GM19397 (cell line): ENCODE measurements around the gene C7orf57.
"Not testable (repeated sequence)": the region's sequence is repeated elsewhere in the genome, so short reads cannot be mapped to it uniquely, and the experiment has no call there.

ENCODE experiments used
- ATAC-seq: cut with Tn5 transposase; IDR thresholded peaks from one replicate; pipeline ENCODE4 v1.9.1; 2021; ENCODE audit warnings: mild to moderate bottlenecking, moderate library complexity; ENCODE audit not compliant: unreplicated experiment

C7orf57 gene

DNA sequence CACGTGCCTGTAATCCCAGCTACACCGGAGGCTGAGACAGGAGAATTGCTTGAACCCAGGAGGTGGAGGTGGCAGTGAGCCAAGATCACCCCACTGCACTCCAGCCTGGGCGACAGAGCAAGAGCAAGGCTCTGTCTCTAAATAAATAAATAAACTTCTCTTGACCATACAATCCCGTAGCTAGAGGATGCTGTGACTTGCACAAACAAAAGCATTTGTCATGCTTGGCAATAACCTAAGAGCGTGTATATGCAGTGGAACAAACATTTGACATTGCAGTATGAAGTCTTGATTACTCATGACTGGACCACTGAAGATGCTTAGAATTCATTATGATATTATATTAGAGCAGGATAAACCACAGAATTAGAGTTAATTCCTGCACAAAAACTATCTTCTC, 1.4 kb upstream of the C7orf57 start:
- ATAC-seq, result no peak

- ATAC-seq, result no peak
Measured at GRCh38 chr7:48035967-48036478, 680 bp downstream of the C7orf57 start.

DNA sequence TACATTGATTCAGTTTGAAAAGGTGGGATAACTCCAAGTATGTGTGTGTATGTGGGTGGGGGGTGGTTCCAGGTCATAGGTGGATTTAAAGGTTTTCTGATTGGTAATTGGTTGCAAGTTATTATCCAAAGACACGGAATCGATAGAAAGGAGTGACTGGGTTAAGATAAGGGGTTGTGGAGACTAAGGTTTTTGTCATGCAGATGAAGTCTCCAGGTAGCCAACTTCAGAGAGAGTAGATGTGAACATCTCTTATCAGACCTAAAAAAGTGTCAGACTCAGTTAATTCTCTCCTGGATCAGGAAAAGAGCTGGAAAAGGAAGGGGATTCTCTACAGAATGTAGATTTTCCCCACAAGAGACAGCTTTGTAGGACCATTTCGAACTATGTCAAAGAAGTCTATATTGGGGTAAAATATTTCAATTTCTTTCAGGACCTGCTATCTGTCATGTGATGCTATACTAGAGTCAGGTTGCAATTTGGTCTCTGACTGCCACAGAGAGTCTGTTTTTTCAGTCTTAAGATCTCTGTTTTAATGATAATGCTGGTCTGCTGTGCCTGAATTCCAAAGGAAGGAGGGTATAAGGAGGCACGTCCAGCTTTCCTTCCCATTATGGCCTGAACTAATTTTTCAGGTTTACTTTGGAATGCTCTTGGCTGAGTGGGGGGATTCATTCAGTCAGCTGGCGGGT, 3.6 kb downstream of the C7orf57 start:
- no peak for ATAC-seq

- no peak for ATAC-seq
Measured at GRCh38 chr7:48040944-48041652, 5.8 kb downstream of the C7orf57 start.

- ATAC-seq, result no peak
Measured at GRCh38 chr7:48041653-48041970, 6.3 kb downstream of the C7orf57 start.

DNA sequence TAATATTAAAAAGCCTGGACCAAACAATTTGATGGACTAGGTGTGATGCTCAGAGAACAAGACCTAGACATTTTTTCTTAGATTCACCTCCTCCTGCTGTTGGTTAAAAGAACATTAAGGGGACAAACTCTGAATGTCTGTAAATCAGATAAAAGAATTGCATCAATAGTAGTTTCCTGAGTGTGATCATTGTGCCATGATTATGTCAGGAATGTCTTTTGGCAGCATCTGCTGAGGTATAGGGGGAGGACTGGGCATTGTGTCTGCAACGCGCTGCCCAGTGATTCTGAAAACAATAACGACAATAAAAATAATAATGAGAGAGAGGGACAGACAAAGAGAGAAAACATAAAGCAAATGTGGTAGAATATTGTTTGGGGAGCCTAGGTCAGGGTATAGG, 6.9 kb downstream of the C7orf57 start:
- no peak for ATAC-seq

DNA sequence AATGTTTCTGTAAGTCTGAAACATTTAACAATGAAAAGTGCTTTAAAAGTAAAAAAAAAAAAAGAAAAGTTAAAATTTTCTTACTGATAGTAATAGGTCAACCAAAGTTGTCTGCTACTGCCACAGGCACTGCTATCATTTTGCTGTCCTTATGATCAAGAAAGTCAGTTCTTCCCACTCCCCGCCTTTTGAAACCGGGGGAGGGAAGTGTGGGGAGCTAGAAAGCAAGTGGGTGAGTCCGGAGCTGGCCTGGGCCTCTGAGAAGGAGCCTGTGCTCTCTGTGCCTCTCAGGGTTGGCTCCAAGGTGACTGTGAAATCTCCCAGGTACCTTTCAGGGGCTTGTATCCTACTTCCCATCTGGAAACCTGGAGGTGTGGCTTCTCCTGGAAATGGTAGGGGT, 7.3 kb downstream of the C7orf57 start:
- no peak for ATAC-seq

DNA sequence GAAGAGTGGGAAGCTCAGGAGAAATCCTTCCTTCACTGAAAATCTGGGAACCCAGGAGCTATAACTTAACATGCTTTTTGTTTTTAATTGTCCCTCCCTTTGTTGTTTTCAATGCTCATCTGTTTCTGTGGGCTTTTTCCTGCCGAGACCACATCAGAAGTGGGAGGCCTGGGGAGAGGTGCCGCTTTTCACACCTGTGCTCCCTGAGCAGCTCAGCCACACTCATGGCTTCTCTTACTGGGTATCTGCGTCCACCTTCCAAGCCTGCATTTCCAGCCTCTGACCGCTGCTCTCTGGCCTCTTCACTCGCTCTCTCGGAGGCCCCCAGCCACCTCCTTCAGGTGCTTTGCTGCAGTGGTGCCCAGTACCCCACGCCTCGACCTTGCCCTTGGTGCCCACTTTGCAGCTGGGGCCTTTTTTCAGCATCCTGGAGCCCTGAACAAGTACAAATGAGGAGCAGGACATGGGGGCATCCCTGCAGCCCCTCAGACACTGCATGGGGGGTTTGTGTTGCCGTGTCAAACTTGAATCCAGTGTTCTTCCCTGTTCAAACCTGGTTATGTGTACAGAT, 9.9 kb downstream of the C7orf57 start:
- ATAC-seq, result no peak

GRCh38 chr7:48046458-48046857, 11.1 kb downstream of the C7orf57 start:
- no peak for ATAC-seq

DNA sequence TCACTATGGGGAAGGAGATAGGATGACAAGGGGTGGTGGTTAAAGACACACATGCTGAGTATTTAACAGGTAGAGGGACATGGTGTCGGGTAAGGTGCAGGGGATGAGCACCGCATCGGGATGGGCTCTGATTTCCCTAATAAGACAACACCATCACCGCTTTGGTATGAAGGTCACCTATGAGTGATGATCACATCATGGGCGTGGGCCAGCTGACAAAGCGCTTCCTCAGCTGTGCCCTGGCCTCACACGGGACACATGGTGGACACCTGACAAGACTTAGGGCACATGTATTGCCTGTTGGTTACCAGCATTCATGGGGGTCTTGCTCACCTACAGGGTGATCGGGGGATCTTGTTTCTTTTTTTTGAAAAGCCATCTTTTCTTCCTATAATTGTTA, 12.8 kb downstream of the C7orf57 start:
- no peak for ATAC-seq

DNA sequence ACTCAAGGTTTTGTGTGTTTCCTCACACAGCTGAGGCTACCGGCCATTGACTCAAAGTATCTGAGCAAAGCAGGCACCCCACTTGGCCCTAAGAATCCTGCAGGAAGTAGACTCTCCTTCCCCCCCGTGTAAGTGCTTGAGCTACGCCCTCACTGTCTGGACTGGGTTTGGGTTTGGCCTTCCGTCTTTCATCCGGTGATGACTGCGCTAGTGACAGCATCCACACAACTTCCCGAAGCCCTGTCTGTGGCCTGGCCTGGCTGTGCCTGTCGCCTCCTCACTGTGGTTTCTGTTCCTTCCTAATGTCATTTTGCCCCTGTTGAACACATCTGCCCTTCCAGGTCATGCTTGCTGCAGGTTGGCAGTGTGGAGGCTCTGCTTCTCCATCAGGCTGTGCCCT, 14.5 kb downstream of the C7orf57 start:
- ATAC-seq, result no peak

DNA sequence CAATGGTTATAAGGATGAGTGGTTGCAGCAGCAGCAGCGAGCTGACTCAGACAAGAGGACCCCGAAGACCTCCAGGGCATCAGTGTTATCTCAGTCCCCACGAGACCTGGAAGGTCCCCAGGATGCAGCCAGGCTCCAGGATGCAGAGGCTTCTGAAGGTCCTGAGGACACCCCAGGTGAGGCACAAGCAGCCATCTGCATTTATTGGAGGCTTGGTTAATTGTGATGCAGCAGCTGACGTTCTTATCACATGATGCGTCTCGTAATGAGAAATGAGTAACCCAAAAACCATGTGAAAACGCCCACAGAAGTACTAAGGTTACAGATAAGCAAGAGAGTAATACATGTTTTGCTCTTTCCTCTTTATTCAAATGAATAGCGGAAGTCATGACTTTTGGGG, 17.4 kb downstream of the C7orf57 start:
- no peak for ATAC-seq

DNA sequence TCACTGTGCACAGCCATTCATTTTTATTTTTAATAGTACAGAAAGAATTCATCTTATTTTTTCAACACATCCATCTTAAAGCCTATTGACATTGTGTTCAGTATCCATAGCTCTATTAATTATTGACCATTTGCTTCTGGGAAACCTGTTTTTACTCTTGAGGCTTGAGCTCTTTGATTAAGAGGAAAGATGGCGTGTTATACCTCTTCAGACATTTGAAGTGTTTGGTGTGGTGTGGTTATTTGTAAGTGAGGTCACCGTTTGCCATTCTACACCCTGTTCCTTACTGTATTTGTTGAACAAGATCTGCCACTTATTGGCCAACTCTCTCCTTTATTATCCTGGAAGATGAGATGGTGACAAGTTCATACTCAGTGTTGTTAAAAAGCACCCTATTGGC, 18.4 kb downstream of the C7orf57 start:
- ATAC-seq, result no peak

DNA sequence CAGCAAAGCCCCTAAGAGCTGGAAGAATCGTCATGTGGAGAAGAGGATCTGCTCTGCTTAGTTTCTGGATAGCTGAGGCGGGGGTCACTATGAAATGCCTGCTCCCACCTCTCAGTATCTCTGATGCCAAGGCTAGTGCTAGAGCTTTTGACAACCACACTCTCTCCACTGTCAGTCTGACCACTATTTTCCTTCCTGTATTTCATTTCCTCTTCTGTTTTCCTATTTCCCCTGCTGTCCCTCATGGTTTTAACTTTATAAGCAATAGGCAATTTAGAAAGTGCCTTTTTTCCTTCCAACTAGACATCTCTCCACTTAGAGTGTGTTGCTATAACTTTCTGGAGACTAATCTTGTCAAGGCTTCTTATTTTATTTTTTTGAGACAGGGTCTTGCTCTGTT, 23.6 kb downstream of the C7orf57 start:
- no peak for ATAC-seq

GRCh38 chr7:48059706-48060105, 24.4 kb downstream of the C7orf57 start:
- no peak for ATAC-seq

DNA sequence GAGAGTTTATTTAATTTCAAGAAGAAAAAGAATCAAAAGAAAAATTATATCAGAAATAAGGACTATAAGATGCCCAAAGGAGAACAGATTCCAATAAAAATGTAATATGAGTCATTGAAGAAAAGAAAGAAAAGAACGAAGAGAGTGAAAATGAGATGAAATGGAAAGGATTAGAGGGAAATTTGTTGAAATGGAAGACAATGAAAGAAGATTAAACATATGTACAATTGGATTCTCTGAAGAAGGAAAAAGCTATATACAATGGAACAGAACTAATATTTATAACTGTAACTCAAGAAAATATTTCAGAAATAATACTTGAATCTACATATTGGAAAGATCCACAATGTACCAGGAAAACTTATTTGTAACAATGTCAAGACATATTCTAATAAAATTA, 28.6 kb downstream of the C7orf57 start:
- no peak for ATAC-seq

- ATAC-seq, result no peak
Measured at GRCh38 chr7:48067475-48067874, 32.1 kb downstream of the C7orf57 start.

- no peak for ATAC-seq
Measured at GRCh38 chr7:48074204-48074654, 38.9 kb downstream of the C7orf57 start.

DNA sequence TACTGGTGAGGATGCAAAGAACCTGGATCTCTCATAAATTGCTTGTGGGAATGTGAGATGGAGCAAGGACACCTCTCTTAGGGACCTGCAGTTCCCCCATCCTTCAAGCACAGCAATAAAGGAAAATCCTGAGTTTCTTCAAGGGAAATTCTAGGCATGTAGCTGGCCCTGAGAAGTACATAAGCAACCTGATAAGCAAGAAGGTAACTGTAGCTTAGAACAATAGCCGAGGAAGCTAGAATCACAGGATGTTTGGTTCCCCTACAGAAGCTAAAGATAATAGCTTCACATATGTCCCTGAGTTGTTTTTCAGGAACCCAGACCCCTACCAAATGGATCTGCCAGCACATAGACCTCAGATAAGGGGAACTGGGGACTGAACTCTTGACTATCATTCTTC, 42.1 kb downstream of the C7orf57 start:
- no peak for ATAC-seq

GRCh38 chr7:48078470-48078869, 43.1 kb downstream of the C7orf57 start:
- ATAC-seq, result no peak

DNA sequence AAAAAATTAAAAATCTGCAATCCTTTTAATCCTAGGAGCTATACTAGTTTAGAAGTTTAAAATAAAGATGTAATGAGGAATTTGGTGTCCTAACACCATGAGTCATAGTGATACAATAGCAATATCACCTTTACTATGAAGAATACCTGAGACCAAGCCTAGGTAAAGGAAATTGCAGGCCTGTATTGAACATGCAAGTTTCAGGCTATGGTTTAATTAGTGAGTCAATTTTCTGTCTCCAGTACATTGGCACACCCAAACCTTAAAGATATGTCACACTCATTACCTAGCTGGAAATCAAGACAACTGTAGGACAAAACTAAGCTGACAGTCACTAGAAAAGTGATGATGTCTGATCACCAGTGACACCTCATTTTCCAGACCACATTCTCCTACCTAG, 47.0 kb downstream of the C7orf57 start:
- not testable (repeated sequence) for ATAC-seq

DNA sequence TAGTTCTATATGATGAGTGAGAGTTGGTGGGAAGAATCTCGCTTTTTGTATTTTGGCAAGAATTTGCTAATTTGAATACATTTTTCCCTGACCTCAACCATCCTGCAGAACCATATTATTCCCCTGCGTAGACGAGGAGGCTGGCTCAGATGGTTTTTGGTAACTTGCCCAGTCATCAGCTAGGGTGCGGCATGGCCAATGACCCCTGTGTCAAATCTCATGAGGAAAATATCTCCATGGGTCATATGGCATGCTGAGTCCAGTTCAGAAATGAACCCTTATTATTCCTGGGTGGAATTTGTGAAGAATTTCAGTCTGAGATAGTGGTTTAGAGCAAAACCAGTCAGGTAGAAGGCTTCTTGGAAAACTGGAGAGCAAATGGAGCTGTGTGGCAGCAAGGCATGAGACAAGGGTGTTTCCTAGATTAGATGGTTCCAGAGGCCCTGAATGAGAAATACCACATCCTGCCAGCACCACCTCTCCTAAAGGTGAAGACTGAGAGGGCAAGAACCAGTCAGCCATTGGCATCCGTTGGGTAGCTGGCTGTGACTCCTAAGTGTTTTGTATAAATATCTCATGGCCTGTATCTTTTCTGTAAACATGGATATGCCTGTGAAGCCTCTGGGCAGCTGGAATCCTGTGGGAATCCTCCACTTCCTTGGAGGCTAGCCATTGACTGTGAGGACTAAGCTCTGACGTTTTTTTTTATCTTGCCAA, 47.9 kb downstream of the C7orf57 start:
- no peak for ATAC-seq
